Suprapubic skin (tissue), 4 donors: ENCODE results near the gene TFF2.

Source experiments
- EP300 ChIP-seq: sonication (generic); formaldehyde crosslinking; IDR thresholded peaks from one replicate; pipeline ENCODE4 v1.6.1; 2017; ENCODE audit warnings: antibody characterized with exemption
- POLR2A ChIP-seq, 2 donors: fragments of 450-650 bp; IDR thresholded peaks; one replicate each; pipeline ENCODE4 v1.6.1; 2017; ENCODE audit warnings: antibody characterized with exemption in 2 of 2, mild to moderate bottlenecking in 2 of 2, moderate library complexity in 2 of 2
- POLR2AphosphoS5 ChIP-seq, 3 donors: sonication (generic); formaldehyde crosslinking; IDR thresholded peaks; one replicate each; pipeline ENCODE4 v1.6.1; 2017; ENCODE audit warnings: antibody characterized with exemption in 3 of 3
- TF ChIP-seq, protein P1 (sequence below), 2 donors: fragments of 200-600 bp in 1 of 2; fragments of 450-650 bp in 1 of 2; sonication (generic) in 1 of 2; IDR thresholded peaks; one replicate each; pipeline ENCODE4 v1.5.1; 2016 to 2019; ENCODE audit warnings: antibody characterized with exemption in 2 of 2, mild to moderate bottlenecking in 1 of 2, moderate library complexity in 1 of 2

DNA sequence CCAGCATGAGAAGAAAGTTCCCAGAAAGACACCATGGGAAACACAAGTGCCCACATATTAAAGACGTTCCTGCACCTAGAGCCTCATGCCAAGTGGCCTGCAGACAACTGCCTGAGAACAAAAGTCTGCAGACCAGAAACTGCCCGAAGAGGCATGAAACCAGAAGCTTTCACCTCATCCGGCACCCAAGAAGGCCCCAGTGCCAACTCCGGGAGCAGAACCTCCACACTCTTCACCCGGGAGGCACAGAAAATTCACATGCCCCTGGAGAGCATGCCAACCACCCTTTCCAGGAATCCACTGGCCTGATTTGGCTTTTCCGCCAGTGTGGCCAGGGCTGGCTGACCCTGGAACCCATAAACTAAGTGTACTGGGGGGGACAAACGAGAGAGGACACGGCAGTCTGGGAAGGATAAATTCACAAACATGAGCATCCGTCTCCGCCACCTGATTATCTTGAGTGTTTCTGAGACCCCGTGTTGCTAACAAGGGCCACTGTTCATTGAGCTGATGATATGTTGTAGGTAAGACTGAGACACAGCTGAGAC, 6.8 kb downstream of the TFF2 start:
- TF ChIP-seq, protein P1, sequence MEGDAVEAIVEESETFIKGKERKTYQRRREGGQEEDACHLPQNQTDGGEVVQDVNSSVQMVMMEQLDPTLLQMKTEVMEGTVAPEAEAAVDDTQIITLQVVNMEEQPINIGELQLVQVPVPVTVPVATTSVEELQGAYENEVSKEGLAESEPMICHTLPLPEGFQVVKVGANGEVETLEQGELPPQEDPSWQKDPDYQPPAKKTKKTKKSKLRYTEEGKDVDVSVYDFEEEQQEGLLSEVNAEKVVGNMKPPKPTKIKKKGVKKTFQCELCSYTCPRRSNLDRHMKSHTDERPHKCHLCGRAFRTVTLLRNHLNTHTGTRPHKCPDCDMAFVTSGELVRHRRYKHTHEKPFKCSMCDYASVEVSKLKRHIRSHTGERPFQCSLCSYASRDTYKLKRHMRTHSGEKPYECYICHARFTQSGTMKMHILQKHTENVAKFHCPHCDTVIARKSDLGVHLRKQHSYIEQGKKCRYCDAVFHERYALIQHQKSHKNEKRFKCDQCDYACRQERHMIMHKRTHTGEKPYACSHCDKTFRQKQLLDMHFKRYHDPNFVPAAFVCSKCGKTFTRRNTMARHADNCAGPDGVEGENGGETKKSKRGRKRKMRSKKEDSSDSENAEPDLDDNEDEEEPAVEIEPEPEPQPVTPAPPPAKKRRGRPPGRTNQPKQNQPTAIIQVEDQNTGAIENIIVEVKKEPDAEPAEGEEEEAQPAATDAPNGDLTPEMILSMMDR (IDR thresholded peaks at IDR 0.05) = no peak
- no peak for TF ChIP-seq EP300
- no peak for TF ChIP-seq POLR2AphosphoS5 (IDR thresholded peaks at IDR 0.05)
- TF ChIP-seq POLR2A (IDR thresholded peaks at IDR 0.05) = no peak
